HG03060 (cell line): ENCODE data around the gene DNM1.
"Not testable (repeated sequence)": the region's sequence is repeated elsewhere in the genome, so short reads cannot be mapped to it uniquely, and the experiment has no call there.

Experiments
- ATAC-seq: cut with Tn5 transposase; IDR thresholded peaks from one replicate; pipeline ENCODE4 v1.9.1; 2021; ENCODE audit warnings: low read depth, moderate number of reproducible peaks; ENCODE audit not compliant: unreplicated experiment

Gene DNM1

DNA sequence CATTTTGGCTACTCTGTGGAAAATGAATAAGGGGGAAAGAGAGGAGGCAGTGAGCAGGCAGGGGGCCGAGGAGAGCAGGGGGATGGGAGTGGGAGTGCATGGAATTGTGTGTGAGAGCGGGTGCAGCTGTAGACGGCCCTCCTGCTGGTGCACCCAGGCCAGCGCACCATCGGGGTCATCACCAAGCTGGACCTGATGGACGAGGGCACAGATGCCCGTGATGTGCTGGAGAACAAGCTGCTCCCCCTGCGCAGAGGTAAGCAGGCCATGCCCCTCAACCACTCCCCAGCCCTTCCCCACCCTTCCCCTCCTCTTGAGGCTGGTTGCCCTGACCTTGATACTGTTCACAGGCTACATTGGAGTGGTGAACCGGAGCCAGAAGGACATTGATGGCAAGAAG is 16.7 kb downstream of the DNM1 start:
- no peak for ATAC-seq

DNA sequence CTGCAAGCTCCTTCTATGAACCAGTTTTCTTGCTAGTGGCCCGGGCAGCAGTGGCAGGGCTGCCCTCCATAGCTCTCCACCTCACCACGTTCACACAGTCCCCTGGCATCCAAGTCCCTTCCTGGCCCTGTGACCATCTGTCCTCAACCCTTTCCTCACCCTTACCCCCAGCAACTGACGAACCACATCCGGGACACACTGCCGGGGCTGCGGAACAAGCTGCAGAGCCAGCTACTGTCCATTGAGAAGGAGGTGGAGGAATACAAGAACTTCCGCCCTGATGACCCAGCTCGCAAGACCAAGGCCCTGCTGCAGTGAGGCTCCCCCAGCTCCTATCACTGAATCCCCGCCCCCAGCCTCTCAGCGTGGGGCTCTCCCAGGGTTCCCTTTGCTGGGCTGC is 18.8 kb downstream of the DNM1 start:
- no peak for ATAC-seq

DNA sequence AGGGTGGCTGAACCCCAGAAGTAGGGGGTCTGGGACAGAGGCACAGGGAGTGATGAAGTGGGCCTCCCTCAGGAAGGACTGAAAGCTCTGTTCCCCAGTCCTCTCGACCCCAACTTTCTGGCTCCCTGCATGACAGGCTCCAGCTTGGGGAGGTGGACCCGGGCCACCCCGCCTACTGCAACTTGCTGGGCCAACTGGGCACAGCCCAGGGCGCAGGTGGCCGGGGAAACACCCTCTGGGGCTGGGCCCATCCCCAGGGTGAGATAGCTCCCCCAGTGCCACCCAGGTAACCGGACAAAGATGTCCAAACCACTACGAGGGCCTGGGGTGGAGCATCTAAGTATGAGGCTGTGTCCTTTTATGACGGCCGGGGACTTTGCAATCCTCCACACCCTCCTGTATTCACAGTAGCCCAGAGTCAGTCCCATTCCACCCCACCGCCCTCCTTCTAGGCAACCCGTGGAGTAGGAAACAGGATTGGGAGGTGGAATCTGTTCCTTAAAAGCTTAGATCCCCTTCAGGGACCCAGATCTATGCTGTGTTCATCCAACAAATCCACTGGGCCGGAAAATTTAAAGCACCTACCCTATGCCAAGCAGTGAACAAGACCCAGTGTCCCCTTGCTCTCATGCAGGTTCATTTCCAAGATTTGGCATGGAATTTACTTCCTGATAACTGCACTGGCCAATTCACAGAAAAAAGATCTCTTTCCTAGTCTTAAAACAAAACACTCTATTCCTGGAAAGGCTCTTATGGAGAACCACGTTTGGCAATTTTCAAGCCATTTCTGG is 19.9 kb downstream of the DNM1 start:
- no peak for ATAC-seq

DNA sequence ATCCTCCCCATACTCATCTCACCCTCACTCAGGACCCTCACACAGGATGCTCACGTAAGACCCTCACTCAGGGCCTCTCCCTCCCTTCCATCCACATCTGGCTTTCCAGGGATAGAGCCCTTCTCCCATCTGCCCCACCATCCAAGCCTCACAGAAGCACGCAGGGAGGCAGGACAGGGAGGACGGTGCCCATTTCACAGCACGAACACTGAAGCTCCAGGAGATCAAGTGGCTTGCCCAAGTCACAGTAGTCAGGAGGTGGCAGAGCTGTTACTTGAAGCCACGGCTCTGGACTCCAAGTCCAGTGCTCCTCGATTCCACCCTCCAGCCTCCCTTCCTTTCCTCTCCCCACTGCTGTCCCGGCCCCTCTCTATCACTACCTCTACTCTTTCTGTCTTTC is 21.7 kb downstream of the DNM1 start:
- ATAC-seq: no peak

DNA sequence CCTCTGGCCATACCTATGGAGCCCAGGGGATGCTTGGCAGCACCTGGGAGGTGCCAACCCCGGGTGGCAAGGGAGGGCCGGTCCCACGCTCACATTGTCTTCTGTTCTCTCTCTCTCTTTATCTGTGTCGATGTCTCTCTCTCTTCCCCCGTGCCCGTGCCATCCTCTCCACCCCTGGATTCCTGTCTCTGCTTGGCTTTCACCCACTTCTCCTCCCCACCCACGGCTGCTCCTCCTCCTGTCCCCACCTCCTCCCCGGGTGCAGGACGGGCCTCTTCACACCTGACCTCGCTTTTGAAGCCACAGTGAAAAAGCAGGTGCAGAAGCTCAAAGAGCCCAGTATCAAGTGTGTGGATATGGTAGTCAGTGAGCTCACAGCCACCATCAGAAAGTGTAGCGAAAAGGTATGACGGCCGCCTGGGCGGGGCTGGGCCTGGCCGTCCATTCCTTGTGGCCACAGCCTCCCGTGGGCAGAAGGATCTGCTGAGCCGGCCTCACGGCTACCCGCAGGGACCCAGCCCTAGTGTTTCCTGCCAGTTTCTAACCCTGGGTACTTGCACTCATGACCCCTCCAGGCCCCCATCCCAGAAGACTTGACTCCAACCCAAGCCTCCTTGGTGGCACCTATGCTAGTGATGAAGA is 22.7 kb downstream of the DNM1 start:
- no peak for ATAC-seq

DNA sequence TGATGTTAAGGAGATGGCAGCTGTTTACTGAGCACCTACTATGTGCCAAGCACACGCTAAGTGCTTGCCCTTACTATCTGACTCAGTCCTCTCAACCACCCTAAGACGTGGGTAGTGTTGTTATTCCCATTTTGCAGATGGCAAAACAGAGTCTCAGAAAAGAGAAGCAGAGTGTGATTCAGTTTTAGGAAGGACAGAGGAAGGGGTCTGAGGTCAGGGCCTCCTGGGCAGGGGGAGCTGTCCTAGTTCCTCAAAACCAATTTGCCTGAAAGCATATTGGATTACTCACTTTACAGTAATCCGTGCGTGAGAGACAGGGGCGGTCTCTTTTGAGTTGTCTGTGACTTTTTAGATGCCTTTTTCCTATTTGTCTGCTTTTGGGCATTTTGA is 23.2 kb downstream of the DNM1 start:
- ATAC-seq: no peak

DNA sequence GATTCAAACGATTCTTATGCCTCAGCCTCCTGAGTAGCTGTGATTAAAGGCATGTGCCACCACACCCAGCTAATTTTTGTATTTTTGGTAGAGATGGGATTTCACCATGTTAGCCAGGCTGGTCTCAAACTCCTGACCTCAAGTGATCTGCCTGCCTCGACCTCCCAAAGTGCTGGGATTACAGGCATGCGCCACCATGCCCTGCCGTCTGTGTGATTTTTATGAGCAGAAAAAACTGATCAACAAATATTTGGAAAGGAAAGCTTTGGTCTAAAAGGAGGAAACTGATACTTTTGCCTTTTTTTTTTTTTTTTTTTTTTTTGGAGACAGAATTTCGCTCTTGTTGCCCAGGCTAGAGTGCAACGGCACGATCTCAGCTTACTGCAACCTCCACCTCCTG is 27.7 kb downstream of the DNM1 start:
- ATAC-seq: not testable (repeated sequence)

DNA sequence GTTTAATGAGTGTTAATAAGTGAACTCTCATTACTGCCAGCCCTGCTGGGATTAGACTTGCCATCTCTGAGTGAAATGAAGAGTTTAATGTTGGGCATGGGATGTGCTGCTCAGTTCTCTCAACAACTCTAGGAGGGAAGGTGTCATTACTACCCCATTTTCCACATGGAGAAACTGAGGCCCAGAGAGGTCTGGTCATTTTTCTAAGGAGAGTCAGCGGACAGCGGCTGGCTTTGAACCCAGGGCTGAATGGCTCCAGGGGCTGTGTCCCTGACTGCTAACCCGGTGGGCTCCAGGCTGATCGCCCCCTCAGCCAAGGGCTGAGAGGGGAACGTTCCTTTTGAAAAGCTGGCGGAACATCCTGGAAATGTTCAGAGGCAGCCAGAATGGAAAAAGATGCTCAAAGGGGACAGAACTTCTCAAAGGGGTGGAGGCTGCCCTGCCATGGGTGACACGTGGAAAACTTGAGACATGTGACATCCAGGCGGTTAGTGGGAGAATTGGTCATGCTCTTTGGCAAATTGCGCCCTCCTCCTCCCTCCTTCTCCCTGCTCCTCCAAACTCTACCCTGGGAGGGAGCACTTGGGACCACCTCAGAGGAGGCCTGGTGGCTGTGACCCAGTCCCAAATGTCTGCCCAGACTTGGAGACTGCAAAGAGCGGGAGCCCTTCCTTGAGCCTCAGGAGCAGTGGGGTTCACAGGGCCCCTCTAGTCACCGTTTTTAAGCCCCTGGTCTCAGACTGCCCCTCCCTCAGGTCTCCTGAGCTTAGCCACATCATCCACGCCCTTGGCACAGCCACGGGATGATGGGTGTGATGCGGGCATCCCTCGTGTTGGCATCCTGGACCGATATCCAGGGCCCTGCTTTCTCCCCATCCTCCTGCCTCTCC is 28.7 kb downstream of the DNM1 start:
- no peak for ATAC-seq

DNA sequence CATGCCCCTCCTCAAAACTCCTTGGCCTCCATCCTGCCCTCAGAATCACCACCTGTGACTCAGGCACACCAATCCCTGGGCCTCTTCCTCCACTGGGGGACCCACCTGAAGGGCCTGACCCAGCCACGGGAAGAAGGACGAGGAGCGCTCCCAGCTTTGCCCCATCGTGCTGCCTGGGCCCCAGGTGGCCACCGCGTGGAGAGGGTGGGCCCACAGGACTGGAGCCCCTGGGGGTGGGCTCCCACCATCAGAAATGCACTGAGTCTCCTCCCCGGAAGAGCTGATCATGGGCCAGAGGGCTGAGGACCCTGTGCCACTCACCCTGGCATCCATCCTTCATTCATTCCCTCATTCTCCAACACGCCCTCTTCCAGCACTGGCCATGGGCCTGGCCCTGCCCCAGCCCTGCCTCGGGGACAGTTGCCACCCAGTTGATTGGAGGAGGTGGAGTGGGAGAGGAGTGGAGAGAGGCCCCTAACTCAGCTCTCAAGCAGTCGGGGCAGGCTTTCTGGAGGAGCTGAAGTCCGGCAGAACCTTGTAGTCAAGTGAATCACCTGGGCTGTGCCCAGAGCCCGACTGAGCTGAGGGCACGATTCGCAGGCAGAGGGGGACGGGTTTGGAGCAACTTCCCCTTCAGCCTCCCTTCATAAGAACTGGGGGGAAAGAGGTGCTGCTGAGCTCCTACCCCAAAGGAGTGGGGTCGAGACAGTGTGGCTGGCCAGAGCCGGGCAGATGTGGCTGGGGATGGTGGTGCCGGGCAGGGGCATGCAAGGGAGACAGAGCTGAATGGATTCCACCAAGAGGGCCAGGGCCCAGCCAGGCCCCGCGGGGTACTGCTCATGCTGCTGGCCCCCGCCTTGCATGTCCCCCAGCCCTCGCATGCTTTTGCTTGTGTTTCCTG is 29.6 kb downstream of the DNM1 start:
- no peak for ATAC-seq

DNA sequence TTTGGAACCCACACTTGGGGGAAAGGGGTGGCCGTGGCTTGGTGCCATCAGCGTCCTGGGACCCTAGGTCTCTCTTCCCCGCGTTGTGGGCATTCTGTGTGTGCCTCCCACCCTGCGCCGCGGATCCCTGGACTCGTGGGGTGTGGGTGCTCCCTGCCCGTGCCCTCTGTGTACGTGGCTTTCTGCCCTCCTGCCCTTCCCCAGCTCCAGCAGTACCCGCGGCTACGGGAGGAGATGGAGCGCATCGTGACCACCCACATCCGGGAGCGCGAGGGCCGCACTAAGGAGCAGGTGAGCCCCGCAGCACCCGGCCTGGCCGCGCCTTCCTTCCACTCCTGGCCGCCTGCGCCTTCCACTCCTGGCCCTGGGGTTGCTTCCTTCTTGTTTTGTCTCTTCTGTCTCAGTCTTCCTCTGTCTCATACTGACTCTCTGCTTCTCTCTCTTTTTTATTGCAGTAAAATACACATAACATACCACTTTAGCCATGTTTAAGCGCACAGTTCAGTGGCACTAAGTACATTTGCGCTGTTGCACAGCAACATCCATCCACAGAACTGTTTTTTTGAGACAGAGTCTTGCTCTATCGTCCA is 30.7 kb downstream of the DNM1 start:
- ATAC-seq: no peak

DNA sequence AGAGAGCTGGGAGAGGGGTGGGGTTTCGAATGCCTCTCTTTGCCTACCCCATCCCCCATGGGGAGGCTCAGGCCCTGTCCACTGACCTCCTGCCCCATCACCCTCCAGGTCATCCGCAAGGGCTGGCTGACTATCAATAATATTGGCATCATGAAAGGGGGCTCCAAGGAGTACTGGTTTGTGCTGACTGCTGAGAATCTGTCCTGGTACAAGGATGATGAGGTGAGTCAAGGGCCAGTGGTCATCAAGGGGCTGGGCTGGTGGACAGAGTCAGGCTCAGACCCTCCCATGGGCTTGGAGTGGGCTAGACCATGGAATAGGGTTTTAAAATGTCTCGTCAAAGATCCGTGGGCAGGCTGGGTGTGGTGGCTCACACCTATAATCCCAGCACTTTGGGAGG is 38.9 kb downstream of the DNM1 start:
- no peak for ATAC-seq

DNA sequence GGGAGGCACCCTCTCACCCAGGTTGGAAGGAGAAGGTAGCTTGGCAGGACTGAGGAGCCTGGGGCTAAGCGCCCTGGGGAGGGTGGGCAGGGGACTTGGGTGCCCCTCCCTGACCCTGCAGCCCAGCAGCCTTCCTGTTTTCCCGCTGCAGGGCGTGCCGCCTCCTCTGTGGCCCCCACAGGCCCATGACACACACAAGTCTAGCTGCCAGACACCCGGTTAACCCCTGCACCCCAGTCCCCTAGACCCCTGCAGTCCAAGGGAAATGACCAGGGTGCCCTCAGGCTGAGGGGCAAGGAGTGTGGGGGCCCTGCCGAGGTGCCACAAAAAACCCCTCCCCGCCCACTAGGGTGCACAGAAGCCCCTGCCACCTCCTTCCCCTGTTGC is 39.6 kb downstream of the DNM1 start:
- ATAC-seq: no peak

DNA sequence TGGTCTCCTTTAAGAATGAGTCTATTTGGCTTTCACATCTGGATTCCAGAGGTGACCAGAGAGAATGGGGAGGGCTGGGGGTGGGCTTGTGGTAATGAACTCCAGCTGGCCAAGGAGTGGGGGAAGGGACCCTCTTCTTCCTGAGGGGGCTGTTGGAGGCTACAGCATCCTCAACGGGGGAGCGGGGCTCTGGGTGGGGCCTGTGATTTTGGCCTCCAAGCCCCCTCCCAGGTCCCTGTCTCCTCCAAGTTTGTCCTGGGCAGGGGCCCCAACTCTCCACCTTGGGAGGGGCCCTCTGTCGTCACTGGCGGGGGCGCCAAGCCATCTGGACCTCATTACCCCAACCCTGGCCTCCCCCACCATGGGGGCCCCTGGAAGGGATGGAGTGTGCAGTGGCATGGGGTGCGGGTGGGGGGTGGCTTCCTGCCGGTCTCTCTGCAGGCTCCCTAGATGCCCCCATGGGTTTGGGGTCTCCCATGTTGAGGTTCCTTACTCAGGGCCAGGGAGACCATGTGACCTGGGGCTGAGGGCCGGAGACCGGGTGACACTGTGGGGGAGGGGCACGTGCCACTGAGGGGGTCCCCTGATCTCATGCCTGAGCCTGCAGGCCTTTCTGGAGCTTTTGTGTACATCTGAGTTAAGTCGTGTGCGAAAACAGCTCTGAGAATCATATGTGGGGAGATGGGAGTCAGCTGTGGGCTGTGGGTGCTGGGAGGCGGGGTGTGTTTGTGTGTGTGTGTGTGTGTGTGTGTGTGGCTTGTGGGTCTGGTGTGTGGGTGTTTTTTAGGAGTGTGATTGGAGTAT is 40.2 kb downstream of the DNM1 start:
- no peak for ATAC-seq

DNA sequence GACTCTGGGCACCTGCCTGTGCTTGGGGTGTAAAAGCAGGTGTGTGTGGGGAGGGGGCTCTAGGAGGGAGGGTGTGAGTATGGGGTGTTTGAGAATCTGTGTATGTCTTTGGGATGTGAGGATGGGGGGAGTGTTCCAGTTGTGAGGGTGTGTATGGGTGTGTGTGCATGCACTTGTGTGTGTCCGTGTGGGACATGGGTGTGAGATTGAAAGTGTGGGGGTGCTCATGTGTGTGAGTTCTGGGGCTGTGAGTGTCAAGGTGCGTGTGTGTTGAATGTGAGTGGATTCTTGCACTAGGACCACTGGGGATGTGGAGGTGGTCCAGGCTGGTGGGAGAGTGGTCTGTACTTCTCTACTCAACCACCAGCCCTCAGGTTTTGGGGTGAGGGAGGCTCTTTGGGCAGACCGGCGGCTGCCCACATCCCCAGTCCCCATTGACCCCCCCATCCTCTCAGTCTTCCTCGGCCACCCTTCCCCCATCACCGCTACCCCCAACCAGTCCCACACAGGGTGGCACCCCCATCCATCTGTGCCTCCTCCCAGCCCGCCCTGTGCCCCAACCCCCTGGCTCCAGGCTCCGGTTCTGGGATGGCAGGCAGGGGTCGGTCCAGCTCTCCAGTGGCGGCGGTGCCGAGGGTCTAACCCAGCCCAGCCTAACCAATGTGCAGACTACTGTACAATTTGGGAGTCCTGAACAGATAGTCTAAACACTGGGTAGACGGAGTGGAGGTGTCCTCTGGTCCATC is 41.1 kb downstream of the DNM1 start:
- ATAC-seq: no peak

DNA sequence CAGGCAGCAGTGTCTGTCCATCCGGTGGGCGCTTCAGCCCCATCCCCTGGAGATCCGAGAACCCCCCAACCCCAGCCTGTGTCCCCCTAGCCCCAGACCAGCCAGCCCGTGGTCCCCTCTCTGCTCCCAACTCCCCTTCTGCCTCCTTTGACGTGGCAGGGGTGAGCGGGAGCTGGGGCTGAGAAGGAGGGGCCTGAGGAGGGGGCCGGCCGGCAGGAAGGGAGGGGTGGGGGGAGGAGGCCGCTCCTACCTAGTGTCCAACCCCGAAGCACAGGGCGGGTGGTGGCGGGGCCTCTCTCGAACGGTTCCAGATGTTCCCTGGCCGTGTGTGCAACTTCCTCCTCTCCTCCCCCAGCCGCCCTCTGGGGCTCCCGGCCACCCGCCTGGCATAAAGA is 41.7 kb downstream of the DNM1 start:
- ATAC-seq: no peak

DNA sequence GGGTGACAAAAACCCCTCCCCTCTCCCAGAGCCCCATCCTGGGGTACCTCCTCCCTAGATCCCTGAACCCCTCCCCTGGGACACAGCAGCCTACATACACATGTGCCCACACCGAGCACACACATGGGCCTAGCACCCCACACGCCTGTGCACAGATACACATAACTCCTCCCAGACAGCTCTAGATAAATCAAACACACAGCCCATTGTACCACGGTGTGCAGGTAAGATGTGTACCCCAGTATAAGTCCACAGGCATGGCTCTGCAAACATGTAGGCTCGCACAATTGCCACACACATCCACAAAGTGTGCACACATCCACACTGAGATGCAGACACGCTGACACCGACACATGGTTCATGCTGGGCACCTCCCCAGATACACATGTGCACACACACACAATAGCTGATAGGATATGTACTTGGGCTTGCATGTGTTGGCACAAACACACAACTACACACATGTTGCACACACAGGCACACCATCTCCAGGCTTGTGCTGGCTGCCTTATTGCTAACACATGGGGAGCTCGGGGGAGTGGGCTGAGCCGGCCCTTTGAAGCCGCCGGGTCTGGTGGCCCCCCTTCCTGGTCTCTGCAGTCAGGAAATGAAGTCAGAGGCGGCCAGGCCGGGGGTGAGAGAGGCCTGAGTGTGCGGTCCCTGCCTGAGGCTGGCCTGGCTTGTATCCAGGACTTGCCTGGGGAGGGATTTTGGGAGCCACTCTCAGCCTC is 42.4 kb downstream of the DNM1 start:
- ATAC-seq: no peak

DNA sequence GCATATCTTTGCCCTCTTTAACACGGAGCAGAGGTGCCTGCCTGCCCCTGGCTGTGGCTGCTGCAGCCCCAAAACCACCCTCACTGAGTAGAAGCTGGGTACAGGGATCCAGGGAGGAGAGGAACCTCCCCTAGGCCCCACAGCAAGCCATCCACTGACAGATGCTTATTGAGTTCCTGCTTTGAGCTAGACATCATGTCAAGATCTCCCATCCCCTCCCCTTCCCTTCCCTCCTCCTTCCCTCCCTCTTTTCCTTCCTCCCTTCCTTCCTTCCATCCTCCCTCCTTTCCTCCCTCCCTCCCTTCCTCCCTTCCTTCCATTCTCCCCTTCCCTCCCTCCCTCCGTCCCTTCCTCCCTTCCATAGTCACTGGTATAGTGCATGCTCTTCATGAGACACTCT is 43.3 kb downstream of the DNM1 start:
- no peak for ATAC-seq

DNA sequence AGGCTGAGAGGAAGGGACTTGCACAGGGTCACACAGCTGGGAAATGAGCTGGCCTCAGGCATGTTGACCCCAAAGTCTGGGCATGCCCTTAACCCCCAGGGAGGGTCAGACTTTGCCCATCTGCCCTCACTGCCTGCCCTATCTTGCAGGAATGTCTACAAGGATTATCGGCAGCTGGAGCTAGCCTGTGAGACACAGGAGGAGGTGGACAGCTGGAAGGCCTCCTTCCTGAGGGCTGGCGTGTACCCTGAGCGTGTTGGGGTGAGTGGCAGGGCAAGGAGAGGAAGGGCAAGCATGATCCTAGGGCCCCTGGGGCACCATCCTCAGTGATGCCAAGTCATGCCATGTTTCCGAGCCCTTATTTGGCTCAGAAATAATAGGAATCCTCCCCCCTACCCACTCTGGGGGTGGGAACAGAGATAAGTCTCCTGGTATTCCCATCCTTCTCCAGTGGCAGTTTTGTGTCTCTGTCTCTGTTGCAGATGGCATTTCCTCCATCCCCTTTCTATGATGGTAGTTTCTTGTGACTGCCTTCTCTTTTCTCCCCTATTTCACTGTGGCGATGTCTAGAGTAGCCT is 44.1 kb downstream of the DNM1 start:
- no peak for ATAC-seq
